Nephron (organoid): ENCODE measurements around the gene TFDP2.
"Not testable (repeated sequence)": the region's sequence is repeated elsewhere in the genome, so short reads cannot be mapped to it uniquely, and the experiment has no call there.

Source experiments
- H3K27ac Mint-ChIP-seq, 3 experiments: 2 replicates each; pipeline ENCODE4 v1.8.0; 2020; ENCODE audit warnings: mixed read lengths in 3 of 3, mild to moderate bottlenecking in 2 of 3, moderate library complexity in 1 of 3
- H3K27me3 Mint-ChIP-seq: 2 replicates; pipeline ENCODE4 v1.8.0; 2021; ENCODE audit warnings: low read depth, mild to moderate bottlenecking, moderate library complexity, mixed read lengths
- H3K36me3 Mint-ChIP-seq: 2 replicates; pipeline ENCODE4 v1.8.0; 2020; ENCODE audit warnings: low read depth, mixed read lengths
- H3K4me1 Mint-ChIP-seq: 2 replicates; pipeline ENCODE4 v1.8.0; 2020; ENCODE audit warnings: mixed read lengths
- H3K4me3 Mint-ChIP-seq, 3 experiments: 2 replicates each; pipeline ENCODE4 v1.8.0; 2020; ENCODE audit warnings: mild to moderate bottlenecking in 3 of 3, mixed read lengths in 3 of 3, moderate library complexity in 2 of 3
- H3K9me3 Mint-ChIP-seq: 2 replicates; pipeline ENCODE4 v1.8.0; 2020; ENCODE audit warnings: mixed read lengths
- TF ChIP-seq, protein P1 (sequence below), 3 experiments: fragments of 200-600 bp; sonication (generic); IDR thresholded peaks; one replicate each; pipeline ENCODE4 v1.5.0; 2021; ENCODE audit warnings: antibody characterized with exemption in 3 of 3; ENCODE audit not compliant: unreplicated experiment in 3 of 3

TFDP2 gene

DNA sequence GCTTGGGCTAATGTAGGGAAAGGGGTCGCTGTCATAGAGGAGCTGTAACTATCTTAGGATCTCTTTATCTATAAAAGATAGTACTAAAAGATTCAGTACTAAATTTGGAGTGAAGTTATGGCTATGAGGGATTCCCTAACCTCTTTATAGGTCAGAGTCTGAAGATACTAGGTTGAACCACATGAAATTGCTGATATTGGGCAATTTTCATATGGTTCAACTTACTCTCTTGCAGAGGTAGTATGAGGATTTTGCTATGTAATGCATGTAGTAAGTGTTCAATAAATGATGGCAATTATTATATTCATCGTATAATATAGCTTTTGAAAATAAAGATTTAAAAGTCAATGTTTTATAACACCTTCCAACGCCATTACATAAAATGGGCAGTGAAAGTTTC, 1.9 kb upstream of the TFDP2 start:
- H3K4me1 Mint-ChIP-seq: peaks cover 22% of the 10 kb centered on the region
- no peaks in the 10 kb centered on the region for H3K9me3 Mint-ChIP-seq
- peaks cover 3% of the 10 kb centered on the region for H3K27me3 Mint-ChIP-seq
- no peaks in the 10 kb centered on the region for H3K36me3 Mint-ChIP-seq
- TF ChIP-seq, protein P1, sequence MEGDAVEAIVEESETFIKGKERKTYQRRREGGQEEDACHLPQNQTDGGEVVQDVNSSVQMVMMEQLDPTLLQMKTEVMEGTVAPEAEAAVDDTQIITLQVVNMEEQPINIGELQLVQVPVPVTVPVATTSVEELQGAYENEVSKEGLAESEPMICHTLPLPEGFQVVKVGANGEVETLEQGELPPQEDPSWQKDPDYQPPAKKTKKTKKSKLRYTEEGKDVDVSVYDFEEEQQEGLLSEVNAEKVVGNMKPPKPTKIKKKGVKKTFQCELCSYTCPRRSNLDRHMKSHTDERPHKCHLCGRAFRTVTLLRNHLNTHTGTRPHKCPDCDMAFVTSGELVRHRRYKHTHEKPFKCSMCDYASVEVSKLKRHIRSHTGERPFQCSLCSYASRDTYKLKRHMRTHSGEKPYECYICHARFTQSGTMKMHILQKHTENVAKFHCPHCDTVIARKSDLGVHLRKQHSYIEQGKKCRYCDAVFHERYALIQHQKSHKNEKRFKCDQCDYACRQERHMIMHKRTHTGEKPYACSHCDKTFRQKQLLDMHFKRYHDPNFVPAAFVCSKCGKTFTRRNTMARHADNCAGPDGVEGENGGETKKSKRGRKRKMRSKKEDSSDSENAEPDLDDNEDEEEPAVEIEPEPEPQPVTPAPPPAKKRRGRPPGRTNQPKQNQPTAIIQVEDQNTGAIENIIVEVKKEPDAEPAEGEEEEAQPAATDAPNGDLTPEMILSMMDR (IDR thresholded peaks at IDR 0.05; ENCODE audit: unreplicated experiment in 3 of 3): no peak
- H3K4me3 Mint-ChIP-seq: peak overlapping the region in 2 of 3 experiments; percentile 24 to 99
- H3K27ac Mint-ChIP-seq: no peak overlapping the region

DNA sequence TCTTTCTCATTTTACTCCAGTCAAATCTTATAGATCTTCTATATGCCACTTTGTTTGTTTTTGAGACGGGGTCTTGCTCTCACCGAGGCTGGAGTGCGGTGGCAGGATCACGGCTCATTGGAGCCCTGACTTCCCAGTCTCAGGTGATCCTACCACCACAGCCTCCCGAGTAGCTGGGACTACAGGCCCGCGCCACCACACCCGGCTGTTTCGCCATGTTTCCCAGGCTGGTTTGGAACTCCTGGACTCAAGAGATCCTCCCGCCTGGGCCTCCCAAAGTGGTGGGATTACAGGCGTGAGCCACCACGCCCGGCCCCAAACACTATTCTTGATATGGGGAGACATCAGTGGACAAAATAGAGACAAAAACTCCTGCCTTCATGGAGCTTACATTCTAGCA, 927 bp upstream of the TFDP2 start:
- TF ChIP-seq, protein P1 (IDR thresholded peaks at IDR 0.05; ENCODE audit: unreplicated experiment in 3 of 3): no peak
- Mint-ChIP-seq H3K4me1 (peaks cover 22% of the 10 kb centered on the region), H3K36me3 (no peaks in the 10 kb centered on the region), H3K27me3 (peaks cover 3% of the 10 kb centered on the region), H3K4me3 (peak overlapping the region; percentile 92 to 99 (median 95)), H3K9me3 (no peaks in the 10 kb centered on the region), H3K27ac (no peak overlapping the region)

DNA sequence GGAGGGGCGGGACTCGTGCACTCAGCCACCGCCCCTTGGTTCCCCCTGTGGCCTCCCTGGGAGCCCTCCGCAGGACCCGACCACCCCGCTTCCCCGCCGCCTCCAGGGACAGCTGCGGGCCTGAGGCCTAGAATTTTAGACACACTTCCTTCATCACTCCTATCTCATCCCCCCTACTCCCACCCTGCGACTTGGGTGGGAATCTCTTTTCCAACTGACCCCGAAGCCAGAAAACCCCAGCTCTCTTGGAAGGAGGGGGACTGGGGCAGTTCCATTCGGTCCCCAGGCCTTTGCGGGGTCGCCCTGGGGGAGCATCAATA, 289 bp upstream of the TFDP2 start:
- no peaks in the 10 kb centered on the region for H3K9me3 Mint-ChIP-seq
- peaks cover 3% of the 10 kb centered on the region for H3K27me3 Mint-ChIP-seq
- H3K4me3 Mint-ChIP-seq: peak overlapping the region; percentile 92 to 99 (median 95)
- TF ChIP-seq, protein P1 (IDR thresholded peaks at IDR 0.05; ENCODE audit: unreplicated experiment in 3 of 3): no peak
- H3K4me1 Mint-ChIP-seq: peaks cover 27% of the 10 kb centered on the region
- H3K27ac Mint-ChIP-seq: peak overlapping the region; percentile 21 to 87 (median 87)
- peaks cover 4% of the 10 kb centered on the region for H3K36me3 Mint-ChIP-seq

DNA sequence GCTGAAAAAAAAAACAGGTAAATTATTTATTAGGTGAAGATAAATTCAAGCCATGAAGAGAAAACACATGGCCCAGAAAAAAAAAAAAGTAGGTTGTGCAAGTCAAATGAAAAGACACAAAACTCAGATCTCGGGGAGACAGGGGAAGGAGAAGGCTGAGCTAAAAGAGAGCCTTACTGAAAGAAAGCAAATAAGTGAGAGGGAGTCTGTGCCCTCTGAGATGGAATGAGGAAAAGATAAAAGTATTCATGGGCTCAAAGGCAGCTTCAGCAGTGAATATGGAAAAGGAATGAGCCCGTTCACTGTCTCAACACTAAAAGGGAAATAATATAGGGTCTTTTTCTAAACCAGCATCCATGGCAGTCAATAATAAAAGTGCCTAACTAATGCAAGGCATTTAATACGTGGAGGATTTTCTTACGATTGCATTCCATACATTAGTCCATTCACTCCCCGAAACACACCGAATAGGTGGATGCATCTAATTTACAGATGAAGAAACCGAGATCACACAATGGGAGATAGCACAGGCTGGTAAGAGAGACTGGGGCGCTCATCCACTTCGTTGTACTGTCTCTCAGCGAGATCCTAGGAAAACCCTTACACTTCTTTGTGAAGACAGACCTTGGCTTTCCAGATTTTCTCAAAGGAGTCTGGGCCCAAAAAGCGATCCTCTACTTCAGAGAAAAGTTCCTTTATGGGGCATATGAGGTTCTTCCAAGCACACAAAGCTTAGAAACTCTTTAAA, 1.1 kb downstream of the TFDP2 start:
- TF ChIP-seq, protein P1 (IDR thresholded peaks at IDR 0.05; ENCODE audit: unreplicated experiment in 3 of 3): no peak
- peaks cover 10% of the 10 kb centered on the region for H3K36me3 Mint-ChIP-seq
- H3K27ac Mint-ChIP-seq: peak overlapping the region; percentile 88 to 95 (median 93)
- H3K4me1 Mint-ChIP-seq: peaks cover 29% of the 10 kb centered on the region
- H3K4me3 Mint-ChIP-seq: peak overlapping the region; percentile 92 to 99 (median 94)
- H3K27me3 Mint-ChIP-seq: peaks cover 3% of the 10 kb centered on the region
- peaks cover 4% of the 10 kb centered on the region for H3K9me3 Mint-ChIP-seq

DNA sequence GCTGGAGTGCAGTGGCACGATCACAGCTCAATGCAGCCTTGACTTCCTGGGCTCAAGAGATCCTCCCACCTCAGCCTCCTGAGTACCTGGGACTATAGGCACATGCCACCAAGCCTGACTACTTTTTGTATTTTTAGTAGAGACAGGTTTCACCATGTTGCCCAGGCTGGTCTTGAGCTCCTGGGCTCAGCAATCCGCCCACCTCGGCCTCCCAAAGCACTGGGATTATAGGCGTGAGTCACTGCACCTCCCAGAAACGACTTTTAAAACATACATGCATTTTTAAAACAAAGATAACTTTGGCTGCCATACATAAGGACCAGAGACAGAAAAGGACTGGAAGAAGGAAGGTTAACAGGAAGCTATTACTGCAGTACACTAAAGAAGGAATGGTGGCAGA, 4.8 kb downstream of the TFDP2 start:
- peaks cover 44% of the 10 kb centered on the region for H3K36me3 Mint-ChIP-seq
- H3K4me1 Mint-ChIP-seq: peaks cover 29% of the 10 kb centered on the region

DNA sequence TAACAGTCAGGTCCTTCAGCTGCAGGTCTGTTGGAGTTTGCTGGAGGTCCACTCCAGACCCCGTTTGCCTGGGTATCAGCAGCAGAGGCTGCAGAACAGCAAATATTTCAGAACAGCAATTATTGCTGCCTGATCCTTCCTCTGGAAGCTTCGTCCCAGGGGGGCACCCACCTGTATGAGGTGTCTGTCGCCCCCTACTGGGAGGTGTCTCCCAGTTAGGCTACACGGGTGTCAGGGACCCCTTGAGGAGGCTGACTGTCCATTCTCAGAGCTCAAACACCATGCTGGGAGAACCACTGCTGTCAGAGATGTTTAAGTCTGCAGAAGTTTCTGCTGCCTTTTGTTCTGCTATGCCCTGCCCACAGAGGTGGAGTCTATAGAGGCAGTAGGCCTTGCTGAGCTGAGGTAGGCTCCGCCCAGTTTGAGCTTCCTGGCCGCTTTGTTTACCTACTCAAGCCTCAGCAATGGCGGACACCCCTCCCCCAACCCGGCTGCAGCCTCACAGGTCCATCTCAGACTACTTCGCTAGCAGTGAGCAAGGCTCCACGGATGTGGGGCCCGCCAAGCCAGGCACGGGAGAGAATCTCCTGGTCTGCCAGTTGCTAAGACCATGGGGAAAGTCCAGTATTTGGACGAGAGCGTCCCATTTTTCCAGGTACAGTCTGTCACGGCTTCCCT, 8.6 kb downstream of the TFDP2 start:
- Mint-ChIP-seq H3K36me3 (peaks cover 68% of the 10 kb centered on the region), H3K9me3 (peaks cover 36% of the 10 kb centered on the region)
- H3K27ac Mint-ChIP-seq, H3K4me1 Mint-ChIP-seq, H3K27me3 Mint-ChIP-seq, H3K4me3 Mint-ChIP-seq: not testable (repeated sequence)

More for the DNA sequence above, 4.8 kb downstream of the TFDP2 start:
- Mint-ChIP-seq H3K4me3 (peak overlapping the region in 1 of 3 experiments; percentile 14), H3K9me3 (peaks cover 23% of the 10 kb centered on the region)
- H3K27me3 Mint-ChIP-seq, H3K27ac Mint-ChIP-seq: not testable (repeated sequence)

DNA sequence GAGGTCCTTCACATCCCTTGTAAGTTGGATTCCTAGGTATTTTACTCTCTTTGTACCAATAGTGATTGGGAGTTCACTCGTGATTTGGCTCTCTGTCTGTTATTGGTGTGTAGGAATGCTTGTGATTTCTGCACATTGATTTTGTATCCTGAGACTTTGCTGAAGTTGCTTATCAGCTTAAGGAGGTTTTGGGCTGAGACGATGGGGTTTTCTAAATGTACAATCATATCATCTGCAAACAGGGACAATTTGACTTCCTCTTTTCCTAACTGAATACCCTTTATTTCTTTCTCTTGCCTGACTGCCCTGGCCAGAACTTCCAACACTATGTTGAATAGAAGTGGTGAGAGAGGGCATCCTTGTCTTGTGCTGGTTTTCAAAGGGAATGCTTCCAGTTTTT, 12.3 kb downstream of the TFDP2 start:
- not testable (repeated sequence) for H3K27me3 Mint-ChIP-seq, H3K4me1 Mint-ChIP-seq, H3K4me3 Mint-ChIP-seq, H3K27ac Mint-ChIP-seq
- H3K9me3 Mint-ChIP-seq: peaks cover 24% of the 10 kb centered on the region
- H3K36me3 Mint-ChIP-seq: peaks cover 57% of the 10 kb centered on the region
